Astrocyte (in vitro differentiated cells and primary cell): ENCODE results near the gene AMD1. TPM values are rescaled to one million over a fixed set of nuclear protein-coding genes. Genes with fewer than 3 reads are reported as not detected.

ENCODE experiments used
- DNase-seq: peaks from one replicate; pipeline ENCODE4 v3.0.0-alpha.2; 2010; ENCODE audit warnings: low read depth
- FAIRE-seq: peaks from 2 replicates; lab custom pipeline; 2011; peaks lifted over from hg19 to GRCh38; lab: Jason Lieb, UNC
- H2AFZ ChIP-seq: 2 replicates; pipeline ENCODE4 v1.6.0; 2012; ENCODE audit warnings: low read depth, low read length, inconsistent platforms
- H3K27ac ChIP-seq: 2 replicates; pipeline ENCODE4 v1.5.1; 2011; ENCODE audit warnings: low read depth, low read length, inconsistent platforms
- H3K27me3 ChIP-seq: 2 replicates; pipeline ENCODE4 v1.6.0; 2011; ENCODE audit warnings: low read length, inconsistent platforms; ENCODE audit not compliant: insufficient read depth
- H3K36me3 ChIP-seq: 2 replicates; pipeline ENCODE4 v1.5.1; 2011; ENCODE audit warnings: low read length, inconsistent platforms; ENCODE audit not compliant: insufficient read depth
- H3K4me1 ChIP-seq: 2 replicates; pipeline ENCODE4 v1.5.1; 2011; ENCODE audit warnings: low read length, inconsistent platforms; ENCODE audit not compliant: insufficient read depth
- H3K4me2 ChIP-seq: 2 replicates; pipeline ENCODE4 v1.6.0; 2012; ENCODE audit warnings: low read length, inconsistent platforms
- H3K4me3 ChIP-seq: 2 replicates; pipeline ENCODE4 v1.5.1; 2011; ENCODE audit warnings: low read depth, mild to moderate bottlenecking, low read length, inconsistent platforms; ENCODE audit not compliant: insufficient read depth
- H3K79me2 ChIP-seq: 2 replicates; pipeline ENCODE4 v1.6.0; 2012; ENCODE audit warnings: mild to moderate bottlenecking, low read length, inconsistent platforms; ENCODE audit not compliant: insufficient read depth
- H3K9ac ChIP-seq: 2 replicates; pipeline ENCODE4 v1.6.0; 2012; ENCODE audit warnings: mild to moderate bottlenecking, low read length, inconsistent platforms
- H3K9me3 ChIP-seq: 2 replicates; pipeline ENCODE4 v1.5.1; 2012; ENCODE audit warnings: low read depth, mild to moderate bottlenecking, low read length, inconsistent platforms; ENCODE audit not compliant: insufficient read depth
- H4K20me1 ChIP-seq: 2 replicates; pipeline ENCODE4 v1.6.0; 2012; ENCODE audit warnings: low read length, inconsistent platforms; ENCODE audit not compliant: insufficient read depth
- H3K27ac Mint-ChIP-seq: one replicate; pipeline ENCODE4 v1.8.0; 2021; ENCODE audit warnings: mild to moderate bottlenecking, mixed read lengths; ENCODE audit not compliant: unreplicated experiment
- H3K27me3 Mint-ChIP-seq: one replicate; pipeline ENCODE4 v1.8.0; 2021; ENCODE audit warnings: low read depth, mixed read lengths; ENCODE audit not compliant: unreplicated experiment
- H3K36me3 Mint-ChIP-seq: one replicate; pipeline ENCODE4 v1.8.0; 2021; ENCODE audit warnings: low read depth, mixed read lengths; ENCODE audit not compliant: unreplicated experiment
- H3K4me1 Mint-ChIP-seq: one replicate; pipeline ENCODE4 v1.8.0; 2021; ENCODE audit warnings: low read depth, mixed read lengths; ENCODE audit not compliant: unreplicated experiment
- H3K4me3 Mint-ChIP-seq: one replicate; pipeline ENCODE4 v1.8.0; 2021; ENCODE audit warnings: mild to moderate bottlenecking, moderate library complexity, mixed read lengths; ENCODE audit not compliant: unreplicated experiment
- H3K9me3 Mint-ChIP-seq: one replicate; pipeline ENCODE4 v1.8.0; 2021; ENCODE audit warnings: mild to moderate bottlenecking, mixed read lengths; ENCODE audit not compliant: unreplicated experiment
- CTCF ChIP-seq: IDR thresholded peaks from 2 replicates; pipeline ENCODE4 v1.5.1; 2011; ENCODE audit warnings: low read depth, mild to moderate bottlenecking, inconsistent platforms, low read length, moderate library complexity; ENCODE audit not compliant: insufficient read depth
- EZH2 ChIP-seq: IDR thresholded peaks from 2 replicates; pipeline ENCODE4 v1.6.1; 2012; ENCODE audit warnings: mild to moderate bottlenecking, low read length, inconsistent platforms; ENCODE audit not compliant: insufficient read depth
- total RNA-seq: library from RNA; stranded (reverse); gene quantifications from 2 replicates; pipeline ENCODE4 v1.2.1, GENCODE V29; 2021

The AMD1 gene
- total RNA-seq, 1 donor from 2014 or later: 71.6 TPM

- no peaks in the 10 kb centered on the region for H3K4me1 Mint-ChIP-seq
- Histone ChIP-seq H3K9me3 (no peaks in the 10 kb centered on the region), H3K4me3 (no peak overlapping the region), H3K79me2 (no peaks in the 10 kb centered on the region), H3K27me3 (no peaks in the 10 kb centered on the region), H3K4me1 (no peaks in the 10 kb centered on the region), H4K20me1 (no peaks in the 10 kb centered on the region), H2AFZ (no peak overlapping the region), H3K36me3 (no peaks in the 10 kb centered on the region), H3K9ac (no peak overlapping the region), H3K27ac (no peak overlapping the region), H3K4me2 (no peak overlapping the region)
- no peak overlapping the region for H3K27ac Mint-ChIP-seq
- no peak for TF ChIP-seq EZH2
- no peak for TF ChIP-seq CTCF
- no peak overlapping the region for H3K4me3 Mint-ChIP-seq
- FAIRE-seq (no peak), DNase-seq (no peak)
- no peaks in the 10 kb centered on the region for H3K9me3 Mint-ChIP-seq
- H3K36me3 Mint-ChIP-seq: no peaks in the 10 kb centered on the region
- H3K27me3 Mint-ChIP-seq: no peaks in the 10 kb centered on the region
Measured at GRCh38 chr6:110841266-110841665, 33.3 kb upstream of the AMD1 start.

GRCh38 chr6:110849781-110850180, 24.8 kb upstream of the AMD1 start:
- H3K27me3 Mint-ChIP-seq: no peaks in the 10 kb centered on the region
- no peak for FAIRE-seq
- Histone ChIP-seq H3K27me3 (no peaks in the 10 kb centered on the region), H3K36me3 (no peaks in the 10 kb centered on the region), H3K9me3 (no peaks in the 10 kb centered on the region), H3K4me1 (no peaks in the 10 kb centered on the region), H3K4me3 (no peak overlapping the region), H3K9ac (no peak overlapping the region), H3K4me2 (no peak overlapping the region), H3K79me2 (no peaks in the 10 kb centered on the region), H4K20me1 (no peaks in the 10 kb centered on the region), H2AFZ (no peak overlapping the region), H3K27ac (no peak overlapping the region)
- no peak for TF ChIP-seq EZH2
- no peak for TF ChIP-seq CTCF
- no peaks in the 10 kb centered on the region for H3K9me3 Mint-ChIP-seq
- no peaks in the 10 kb centered on the region for H3K36me3 Mint-ChIP-seq
- H3K4me1 Mint-ChIP-seq: no peaks in the 10 kb centered on the region
- H3K4me3 Mint-ChIP-seq: no peak overlapping the region
- no peak overlapping the region for H3K27ac Mint-ChIP-seq
- no peak for DNase-seq

GRCh38 chr6:110852773-110853172, 21.8 kb upstream of the AMD1 start:
- Histone ChIP-seq H2AFZ (no peak overlapping the region), H3K79me2 (no peaks in the 10 kb centered on the region), H3K4me1 (no peaks in the 10 kb centered on the region), H3K4me3 (no peak overlapping the region), H3K9me3 (no peaks in the 10 kb centered on the region), H4K20me1 (no peaks in the 10 kb centered on the region), H3K36me3 (no peaks in the 10 kb centered on the region), H3K9ac (no peak overlapping the region), H3K27ac (no peak overlapping the region), H3K4me2 (no peak overlapping the region), H3K27me3 (no peaks in the 10 kb centered on the region)
- Mint-ChIP-seq H3K4me3 (no peak overlapping the region), H3K27ac (no peak overlapping the region), H3K27me3 (no peaks in the 10 kb centered on the region), H3K36me3 (no peaks in the 10 kb centered on the region), H3K4me1 (no peaks in the 10 kb centered on the region), H3K9me3 (no peaks in the 10 kb centered on the region)
- FAIRE-seq (no peak), DNase-seq (no peak)
- TF ChIP-seq CTCF: no peak
- TF ChIP-seq EZH2: no peak
